Measurements from ENCODE around the gene ALDH9A1.

- TF ChIP-seq, protein P1, sequence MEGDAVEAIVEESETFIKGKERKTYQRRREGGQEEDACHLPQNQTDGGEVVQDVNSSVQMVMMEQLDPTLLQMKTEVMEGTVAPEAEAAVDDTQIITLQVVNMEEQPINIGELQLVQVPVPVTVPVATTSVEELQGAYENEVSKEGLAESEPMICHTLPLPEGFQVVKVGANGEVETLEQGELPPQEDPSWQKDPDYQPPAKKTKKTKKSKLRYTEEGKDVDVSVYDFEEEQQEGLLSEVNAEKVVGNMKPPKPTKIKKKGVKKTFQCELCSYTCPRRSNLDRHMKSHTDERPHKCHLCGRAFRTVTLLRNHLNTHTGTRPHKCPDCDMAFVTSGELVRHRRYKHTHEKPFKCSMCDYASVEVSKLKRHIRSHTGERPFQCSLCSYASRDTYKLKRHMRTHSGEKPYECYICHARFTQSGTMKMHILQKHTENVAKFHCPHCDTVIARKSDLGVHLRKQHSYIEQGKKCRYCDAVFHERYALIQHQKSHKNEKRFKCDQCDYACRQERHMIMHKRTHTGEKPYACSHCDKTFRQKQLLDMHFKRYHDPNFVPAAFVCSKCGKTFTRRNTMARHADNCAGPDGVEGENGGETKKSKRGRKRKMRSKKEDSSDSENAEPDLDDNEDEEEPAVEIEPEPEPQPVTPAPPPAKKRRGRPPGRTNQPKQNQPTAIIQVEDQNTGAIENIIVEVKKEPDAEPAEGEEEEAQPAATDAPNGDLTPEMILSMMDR (IDR thresholded peaks at IDR 0.05) = no peak
- no peak for TF ChIP-seq EP300 (IDR thresholded peaks at IDR 0.05)
Observed at GRCh38 chr1:165650981-165651625, 47.3 kb downstream of the ALDH9A1 start.
